Activated CD4-positive, alpha-beta T cell treated with anti-CD3 and anti-CD28 coated beads, Interleukin-2, amount 10 ng/mL, durations not matched to agents 7 days and 5 days (primary cell): ENCODE measurements around the gene PHF12. TPM values are rescaled to one million over a fixed set of nuclear protein-coding genes. Genes with fewer than 3 reads are reported as not detected.

Experiments
- CTCF ChIA-PET: fragments of 350-600 bp; sonication (Branson Sonifier 250); formaldehyde crosslinking; loops from one replicate; lab custom pipeline; 2021; ENCODE audit warnings: antibody characterized with exemption; lab: Charles Lee
- POLR2A ChIA-PET: fragments of 350-600 bp; sonication (Branson Sonifier 250); formaldehyde crosslinking; loops from one replicate; lab custom pipeline; 2021; ENCODE audit warnings: antibody characterized with exemption; lab: Charles Lee
- DNase-seq: peaks from one replicate; pipeline ENCODE4 v3.0.0-alpha.2; 2020
- H3K27ac Mint-ChIP-seq: one replicate; pipeline ENCODE4 v1.8.0; 2021; ENCODE audit warnings: mild to moderate bottlenecking, moderate library complexity, mixed read lengths
- H3K27me3 Mint-ChIP-seq: one replicate; pipeline ENCODE4 v1.8.0; 2021; ENCODE audit warnings: mixed read lengths
- H3K36me3 Mint-ChIP-seq: one replicate; pipeline ENCODE4 v1.8.0; 2021; ENCODE audit warnings: low read depth, mixed read lengths
- H3K4me1 Mint-ChIP-seq: one replicate; pipeline ENCODE4 v1.8.0; 2021; ENCODE audit warnings: mixed read lengths
- H3K4me3 Mint-ChIP-seq: one replicate; pipeline ENCODE4 v1.8.0; 2021; ENCODE audit warnings: mild to moderate bottlenecking, moderate library complexity, mixed read lengths
- H3K9me3 Mint-ChIP-seq: one replicate; pipeline ENCODE4 v1.8.0; 2021; ENCODE audit warnings: mixed read lengths
- total RNA-seq, 2 experiments: library from RNA; stranded (reverse); gene quantifications; one replicate each; pipeline ENCODE4 v1.2.3, GENCODE V29; 2021

PHF12 gene
- total RNA-seq, 2 experiments from 2014 or later, result 72.3 to 78.1 TPM

- no peaks in the 10 kb centered on the region for H3K9me3 Mint-ChIP-seq
- no peak overlapping the region for H3K27ac Mint-ChIP-seq
- peaks cover 21% of the 10 kb centered on the region for H3K4me1 Mint-ChIP-seq
- no peaks in the 10 kb centered on the region for H3K27me3 Mint-ChIP-seq
- no peak for DNase-seq
- ChIA-PET POLR2A (interaction anchor here (0.6 kb wide), 1 partner anchor 150 kb away, joined by 3 read pairs; no protein-coding TSS in a partner anchor), CTCF (interaction anchor here (0.5 to 1.6 kb wide), 5 partner anchors 18 to 120 kb away, joined by 3 to 5 read pairs (median 5); no protein-coding TSS in a partner anchor)
- no peaks in the 10 kb centered on the region for H3K36me3 Mint-ChIP-seq
- no peak overlapping the region for H3K4me3 Mint-ChIP-seq
Observed at GRCh38 chr17:28986714-28987655, 35.7 kb upstream of the PHF12 start.

- ChIA-PET CTCF (interaction anchor here (1.2 to 1.6 kb wide), 2 partner anchors 21 to 24 kb away, joined by 3 to 5 read pairs; no protein-coding TSS in a partner anchor), POLR2A (interaction anchor here (0.6 kb wide), 1 partner anchor 151 kb away, joined by 3 read pairs; no protein-coding TSS in a partner anchor)
- no peaks in the 10 kb centered on the region for H3K27me3 Mint-ChIP-seq
- H3K36me3 Mint-ChIP-seq, result no peaks in the 10 kb centered on the region
- no peak for DNase-seq
- peaks cover 24% of the 10 kb centered on the region for H3K4me1 Mint-ChIP-seq
- H3K4me3 Mint-ChIP-seq, result no peak overlapping the region
- no peaks in the 10 kb centered on the region for H3K9me3 Mint-ChIP-seq
- H3K27ac Mint-ChIP-seq, result no peak overlapping the region
Observed at GRCh38 chr17:28985950-28986713, 34.8 kb upstream of the PHF12 start.

- Mint-ChIP-seq H3K27ac (peak overlapping the region; percentile 86), H3K36me3 (no peaks in the 10 kb centered on the region), H3K27me3 (no peaks in the 10 kb centered on the region), H3K4me1 (peaks cover 24% of the 10 kb centered on the region), H3K9me3 (no peaks in the 10 kb centered on the region), H3K4me3 (no peak overlapping the region)
- ChIA-PET POLR2A (no interaction called here), CTCF (interaction anchor here (0.6 to 1.9 kb wide), 4 partner anchors 18 to 357 kb away, joined by 3 to 10 read pairs (median 4); no protein-coding TSS in a partner anchor)
- DNase-seq, result no peak
Observed at GRCh38 chr17:28983286-28984230, 32.2 kb upstream of the PHF12 start.

- POLR2A ChIA-PET, result no interaction called here
Observed at GRCh38 chr17:28982131-28982793, 30.9 kb upstream of the PHF12 start.

GRCh38 chr17:28978356-28978964 lies 27.1 kb upstream of the PHF12 start:
- Mint-ChIP-seq H3K4me3 (no peak overlapping the region), H3K9me3 (no peaks in the 10 kb centered on the region), H3K4me1 (peaks cover 18% of the 10 kb centered on the region), H3K27ac (no peak overlapping the region), H3K27me3 (no peaks in the 10 kb centered on the region), H3K36me3 (no peaks in the 10 kb centered on the region)
- no peak for DNase-seq
- CTCF ChIA-PET, result no interaction called here
- POLR2A ChIA-PET, result no interaction called here

More at GRCh38 chr17:28982131-28982793, 30.9 kb upstream of the PHF12 start:
- CTCF ChIA-PET, result interaction anchor here (0.6 to 1.9 kb wide), 4 partner anchors 16 to 358 kb away, joined by 3 to 10 read pairs (median 4); no protein-coding TSS in a partner anchor
- no peaks in the 10 kb centered on the region for H3K9me3 Mint-ChIP-seq
- H3K27ac Mint-ChIP-seq, result peak overlapping the region; percentile 86
- H3K36me3 Mint-ChIP-seq, result no peaks in the 10 kb centered on the region
- H3K27me3 Mint-ChIP-seq, result no peaks in the 10 kb centered on the region
- no peak overlapping the region for H3K4me3 Mint-ChIP-seq
- H3K4me1 Mint-ChIP-seq, result peaks cover 24% of the 10 kb centered on the region
- DNase-seq, result peak; percentile 60

- POLR2A ChIA-PET, result no interaction called here
- Mint-ChIP-seq H3K9me3 (no peaks in the 10 kb centered on the region), H3K4me1 (peaks cover 11% of the 10 kb centered on the region), H3K4me3 (no peak overlapping the region), H3K27ac (no peak overlapping the region), H3K36me3 (no peaks in the 10 kb centered on the region), H3K27me3 (no peaks in the 10 kb centered on the region)
- CTCF ChIA-PET, result no interaction called here
- no peak for DNase-seq
Observed at GRCh38 chr17:28977659-28978355, 26.5 kb upstream of the PHF12 start.

GRCh38 chr17:28975646-28976045 lies 24.3 kb upstream of the PHF12 start:
- ChIA-PET CTCF (no interaction called here), POLR2A (no interaction called here)
- Mint-ChIP-seq H3K9me3 (no peaks in the 10 kb centered on the region), H3K27ac (no peak overlapping the region), H3K4me3 (no peak overlapping the region), H3K27me3 (peaks cover 3% of the 10 kb centered on the region), H3K36me3 (no peaks in the 10 kb centered on the region), H3K4me1 (no peaks in the 10 kb centered on the region)
- DNase-seq, result no peak

- Mint-ChIP-seq H3K4me3 (no peak overlapping the region), H3K4me1 (no peaks in the 10 kb centered on the region), H3K27me3 (peaks cover 3% of the 10 kb centered on the region), H3K9me3 (no peaks in the 10 kb centered on the region), H3K36me3 (no peaks in the 10 kb centered on the region), H3K27ac (no peak overlapping the region)
- ChIA-PET CTCF (no interaction called here), POLR2A (no interaction called here)
- no peak for DNase-seq
Observed at GRCh38 chr17:28975031-28975430, 23.7 kb upstream of the PHF12 start.

- peaks cover 3% of the 10 kb centered on the region for H3K27me3 Mint-ChIP-seq
- no peak for DNase-seq
- ChIA-PET CTCF (interaction anchor here (1.0 kb wide), 2 partner anchors 9 to 11 kb away, joined by 3 to 6 read pairs; no protein-coding TSS in a partner anchor), POLR2A (no interaction called here)
- no peak overlapping the region for H3K4me3 Mint-ChIP-seq
- no peaks in the 10 kb centered on the region for H3K9me3 Mint-ChIP-seq
- H3K4me1 Mint-ChIP-seq, result no peaks in the 10 kb centered on the region
- no peak overlapping the region for H3K27ac Mint-ChIP-seq
- H3K36me3 Mint-ChIP-seq, result no peaks in the 10 kb centered on the region
Observed at GRCh38 chr17:28974451-28974850, 23.1 kb upstream of the PHF12 start.

GRCh38 chr17:28973425-28973824 lies 22.1 kb upstream of the PHF12 start:
- POLR2A ChIA-PET, result no interaction called here
- Mint-ChIP-seq H3K36me3 (no peaks in the 10 kb centered on the region), H3K27me3 (peaks cover 3% of the 10 kb centered on the region), H3K4me1 (no peaks in the 10 kb centered on the region), H3K4me3 (no peak overlapping the region), H3K27ac (no peak overlapping the region), H3K9me3 (no peaks in the 10 kb centered on the region)
- DNase-seq, result no peak
- CTCF ChIA-PET, result interaction anchor here (0.9 to 1.2 kb wide), 5 partner anchors 8 to 247 kb away, joined by 3 to 6 read pairs (median 3); no protein-coding TSS in a partner anchor

- Mint-ChIP-seq H3K9me3 (no peaks in the 10 kb centered on the region), H3K4me3 (no peak overlapping the region), H3K36me3 (no peaks in the 10 kb centered on the region), H3K27me3 (peaks cover 3% of the 10 kb centered on the region), H3K4me1 (no peaks in the 10 kb centered on the region), H3K27ac (no peak overlapping the region)
- ChIA-PET POLR2A (no interaction called here), CTCF (interaction anchor here (0.9 to 1.2 kb wide), 2 partner anchors 19 to 246 kb away, joined by 3 read pairs; no protein-coding TSS in a partner anchor)
- DNase-seq, result no peak
Observed at GRCh38 chr17:28972437-28972836, 21.1 kb upstream of the PHF12 start.
